ENCODE results near the gene PVRIG. TPM values are rescaled to one million over a fixed set of nuclear protein-coding genes. Genes with fewer than 3 reads are reported as not detected.
"Not testable (repeated sequence)": the region's sequence is repeated elsewhere in the genome, so short reads cannot be mapped to it uniquely, and the experiment has no call there.

The PVRIG gene
- total RNA-seq, 1 experiment from 2014 or later: 0.70 TPM

DNA sequence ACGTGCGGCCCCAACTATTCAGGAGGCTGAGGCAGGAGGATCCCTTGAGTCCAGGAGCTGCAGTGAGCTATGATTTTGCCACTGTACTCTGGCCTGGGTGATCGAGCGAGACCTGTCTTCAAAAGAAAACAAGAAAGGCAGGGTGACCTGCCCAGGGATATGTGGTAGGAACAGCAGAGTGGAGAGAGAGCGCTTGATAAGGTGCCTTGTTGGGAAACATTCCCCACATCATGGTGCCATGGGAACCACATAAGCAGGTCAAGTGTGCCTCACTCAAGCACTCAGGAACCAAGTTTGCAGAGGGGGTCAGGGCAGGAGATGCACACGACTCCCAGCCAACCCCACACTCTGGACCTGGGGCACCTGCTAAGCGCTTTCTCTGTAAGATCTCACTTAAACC is 37.3 kb downstream of the PVRIG start:
- H3K27ac Mint-ChIP-seq: no peak overlapping the region
- TF ChIP-seq, protein P1, sequence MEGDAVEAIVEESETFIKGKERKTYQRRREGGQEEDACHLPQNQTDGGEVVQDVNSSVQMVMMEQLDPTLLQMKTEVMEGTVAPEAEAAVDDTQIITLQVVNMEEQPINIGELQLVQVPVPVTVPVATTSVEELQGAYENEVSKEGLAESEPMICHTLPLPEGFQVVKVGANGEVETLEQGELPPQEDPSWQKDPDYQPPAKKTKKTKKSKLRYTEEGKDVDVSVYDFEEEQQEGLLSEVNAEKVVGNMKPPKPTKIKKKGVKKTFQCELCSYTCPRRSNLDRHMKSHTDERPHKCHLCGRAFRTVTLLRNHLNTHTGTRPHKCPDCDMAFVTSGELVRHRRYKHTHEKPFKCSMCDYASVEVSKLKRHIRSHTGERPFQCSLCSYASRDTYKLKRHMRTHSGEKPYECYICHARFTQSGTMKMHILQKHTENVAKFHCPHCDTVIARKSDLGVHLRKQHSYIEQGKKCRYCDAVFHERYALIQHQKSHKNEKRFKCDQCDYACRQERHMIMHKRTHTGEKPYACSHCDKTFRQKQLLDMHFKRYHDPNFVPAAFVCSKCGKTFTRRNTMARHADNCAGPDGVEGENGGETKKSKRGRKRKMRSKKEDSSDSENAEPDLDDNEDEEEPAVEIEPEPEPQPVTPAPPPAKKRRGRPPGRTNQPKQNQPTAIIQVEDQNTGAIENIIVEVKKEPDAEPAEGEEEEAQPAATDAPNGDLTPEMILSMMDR (conservative IDR thresholded peaks at IDR 0.05): no peak
- Histone ChIP-seq H2BK20ac (ENCODE audit: low read depth, low read length, poor library complexity, severe bottlenecking) (no peak overlapping the region), H3K4ac (ENCODE audit: low read depth, low read length) (no peak overlapping the region), H3K4me2 (ENCODE audit: insufficient read depth, insufficient read length, low read length) (no peak overlapping the region), H3K79me1 (ENCODE audit: insufficient read depth, low read depth, low read length, poor library complexity, severe bottlenecking) (no peaks in the 10 kb centered on the region), H3K23ac (ENCODE audit: insufficient read length, low read depth, low read length) (no peak overlapping the region), H3K79me2 (ENCODE audit: insufficient read depth, low read length) (no peaks in the 10 kb centered on the region), H2AK5ac (ENCODE audit: insufficient read length, low read length) (no peak overlapping the region), H3K18ac (ENCODE audit: insufficient read length, low read depth, low read length) (no peak overlapping the region), H4K20me1 (ENCODE audit: control insufficient read depth, insufficient read depth, insufficient read length) (no peaks in the 10 kb centered on the region), H2AFZ (ENCODE audit: low read length) (no peak overlapping the region), H3K27me3 (ENCODE audit: insufficient read depth, low read length) (no peaks in the 10 kb centered on the region), H2BK120ac (ENCODE audit: low read depth, low read length, poor library complexity, severe bottlenecking) (no peak overlapping the region), H3K9ac (ENCODE audit: extremely low read depth, insufficient read length, low read length) (no peak overlapping the region), H2BK15ac (ENCODE audit: low read depth, low read length) (no peak overlapping the region), H3T11ph (ENCODE audit: low read length) (no peak overlapping the region), H3K14ac (ENCODE audit: insufficient read depth, low read length) (no peak overlapping the region), H4K91ac (ENCODE audit: insufficient read length, low read depth, low read length) (no peak overlapping the region), H3K56ac (ENCODE audit: insufficient read length, low read depth, low read length) (no peak overlapping the region), H3K9me3 (ENCODE audit: control insufficient read depth, low read depth, low read length) (no peaks in the 10 kb centered on the region), H4K8ac (replicated peaks; ENCODE audit: insufficient read length, low read depth, low read length) (no peak overlapping the region), H2BK12ac (ENCODE audit: insufficient read length, low read depth, low read length) (no peak overlapping the region), H4K5ac (ENCODE audit: insufficient read length, low read depth, low read length) (no peak overlapping the region), H2BK5ac (ENCODE audit: insufficient read length, low read length) (no peak overlapping the region), H3K27ac (ENCODE audit: insufficient read length, low read depth, low read length) (no peak overlapping the region), H3K23me2 (ENCODE audit: insufficient read length, low read depth, low read length, poor library complexity, severe bottlenecking) (no peaks in the 10 kb centered on the region), H3K4me1 (ENCODE audit: insufficient read depth, low read length) (no peaks in the 10 kb centered on the region)
- H3K4me3 Mint-ChIP-seq: no peak overlapping the region
- H3K9me3 Mint-ChIP-seq: no peaks in the 10 kb centered on the region
- H3K27me3 Mint-ChIP-seq (ENCODE audit: low read depth): no peaks in the 10 kb centered on the region
- peaks cover 0 to 8% of the 10 kb centered on the region in 2 experiments; a peak in 2 of 4 replicates for H3K4me1 Mint-ChIP-seq
- no CpG with 5 or more reads among the region's 7 CpGs for WGBS (ENCODE audit: extremely low coverage, insufficient read length, low lambda C conversion rate)
- DNase-seq: no peak
- H3K36me3 Mint-ChIP-seq (ENCODE audit: insufficient read depth in 1 of 3, low read depth in 3 of 3): peaks cover 0 to 3% (median 2%) of the 10 kb centered on the region in 3 experiments; a peak in 5 of 7 replicates

- H3K4me1 Mint-ChIP-seq; H4K20me1 ChIP-seq (ENCODE audit: control insufficient read depth, insufficient read depth, insufficient read length); H3K79me1 ChIP-seq (ENCODE audit: insufficient read depth, low read depth, low read length, poor library complexity, severe bottlenecking); H4K91ac ChIP-seq (ENCODE audit: insufficient read length, low read depth, low read length); H2BK5ac ChIP-seq (ENCODE audit: insufficient read length, low read length); H3K27me3 Mint-ChIP-seq (ENCODE audit: low read depth); H3K4me1 ChIP-seq (ENCODE audit: insufficient read depth, low read length); H2BK20ac ChIP-seq (ENCODE audit: low read depth, low read length, poor library complexity, severe bottlenecking); H2AFZ ChIP-seq (ENCODE audit: low read length); H3K56ac ChIP-seq (ENCODE audit: insufficient read length, low read depth, low read length); H2BK120ac ChIP-seq (ENCODE audit: low read depth, low read length, poor library complexity, severe bottlenecking); H2BK12ac ChIP-seq (ENCODE audit: insufficient read length, low read depth, low read length); H3K4me3 Mint-ChIP-seq; H3K9me3 ChIP-seq (ENCODE audit: control insufficient read depth, low read depth, low read length); H3K23ac ChIP-seq (ENCODE audit: insufficient read length, low read depth, low read length); H4K8ac ChIP-seq (replicated peaks; ENCODE audit: insufficient read length, low read depth, low read length); H3K27ac Mint-ChIP-seq; H3K4me2 ChIP-seq (ENCODE audit: insufficient read depth, insufficient read length, low read length); H3K9ac ChIP-seq (ENCODE audit: extremely low read depth, insufficient read length, low read length); H3K79me2 ChIP-seq (ENCODE audit: insufficient read depth, low read length); H3T11ph ChIP-seq (ENCODE audit: low read length); H3K23me2 ChIP-seq (ENCODE audit: insufficient read length, low read depth, low read length, poor library complexity, severe bottlenecking); H3K9me3 Mint-ChIP-seq; H3K18ac ChIP-seq (ENCODE audit: insufficient read length, low read depth, low read length); DNase-seq; H2AK5ac ChIP-seq (ENCODE audit: insufficient read length, low read length); H3K14ac ChIP-seq (ENCODE audit: insufficient read depth, low read length); H2BK15ac ChIP-seq (ENCODE audit: low read depth, low read length); H3K27ac ChIP-seq (ENCODE audit: insufficient read length, low read depth, low read length); H3K27me3 ChIP-seq (ENCODE audit: insufficient read depth, low read length); H4K5ac ChIP-seq (ENCODE audit: insufficient read length, low read depth, low read length); H3K4ac ChIP-seq (ENCODE audit: low read depth, low read length): not testable (repeated sequence)
- no CpG with 5 or more reads among the region's 8 CpGs for WGBS (ENCODE audit: extremely low coverage, insufficient read length, low lambda C conversion rate)
- peaks cover 3 to 11% (median 8%) of the 10 kb centered on the region in 3 experiments; a peak in 6 of 7 replicates for H3K36me3 Mint-ChIP-seq (ENCODE audit: insufficient read depth in 1 of 3, low read depth in 3 of 3)
These were observed 40.2 kb downstream of the PVRIG start for GRCh38 chr7:100259984-100260383.

Measured in H9 (cell line).